GM15510 (cell line): ENCODE measurements around the gene SETX.

Source experiments
- POLR2A ChIP-seq: IDR thresholded peaks from 3 replicates; pipeline ENCODE4 v1.6.1; 2011; ENCODE audit warnings: borderline replicate concordance; ENCODE audit not compliant: insufficient read length; ENCODE audit errors: extremely low read depth

The SETX gene

GRCh38 chr9:132354637-132355355, at the start of gene SETX:
Gene SETX, minus strand, starts transcription at chr9:132354986. Its CDS starts 5,558 bp downstream, at chr9:132349428.
- TF ChIP-seq POLR2A, result peak; percentile 98

- no peak for TF ChIP-seq POLR2A
Measured at GRCh38 chr9:132404228-132404881, 49.6 kb upstream of the SETX start.

- TF ChIP-seq POLR2A, result no peak
Measured at GRCh38 chr9:132401824-132402223, 47.0 kb upstream of the SETX start.

GRCh38 chr9:132395560-132395959, 40.8 kb upstream of the SETX start:
- no peak for TF ChIP-seq POLR2A

GRCh38 chr9:132391449-132391848, 36.7 kb upstream of the SETX start:
- TF ChIP-seq POLR2A, result no peak

- TF ChIP-seq POLR2A, result no peak
Measured at GRCh38 chr9:132390966-132391365, 36.2 kb upstream of the SETX start.

- TF ChIP-seq POLR2A, result no peak
Measured at GRCh38 chr9:132387133-132387532, 32.3 kb upstream of the SETX start.

- no peak for TF ChIP-seq POLR2A
Measured at GRCh38 chr9:132384376-132384775, 29.6 kb upstream of the SETX start.

- peak; percentile 46 for TF ChIP-seq POLR2A
Measured at GRCh38 chr9:132383462-132383883, 28.7 kb upstream of the SETX start.

- TF ChIP-seq POLR2A, result peak; percentile 43
Measured at GRCh38 chr9:132381966-132382541, 27.3 kb upstream of the SETX start.

- no peak for TF ChIP-seq POLR2A
Measured at GRCh38 chr9:132372177-132373095, 17.6 kb upstream of the SETX start.

- no peak for TF ChIP-seq POLR2A
Measured at GRCh38 chr9:132370592-132370991, 15.8 kb upstream of the SETX start.

GRCh38 chr9:132369421-132369820, 14.6 kb upstream of the SETX start:
- TF ChIP-seq POLR2A, result no peak

GRCh38 chr9:132367613-132368313, 13.0 kb upstream of the SETX start:
- TF ChIP-seq POLR2A, result no peak

- no peak for TF ChIP-seq POLR2A
Measured at GRCh38 chr9:132366481-132366880, 11.7 kb upstream of the SETX start.

GRCh38 chr9:132365986-132366385, 11.2 kb upstream of the SETX start:
- TF ChIP-seq POLR2A, result no peak
